Caco-2 (cell line): ENCODE measurements around the gene EHBP1. TPM values are rescaled to one million over a fixed set of nuclear protein-coding genes. Genes with fewer than 3 reads are reported as not detected.

Experiments used
- BruUV-seq: library from RNA; stranded (reverse); fragments of 400-500 nt; replicated peaks from 2 replicates; lab custom pipeline; 2021; lab: Mats Ljungman, UMichigan
- CTCF ChIA-PET: fragments of 300-600 bp; sonication (Branson Sonifier 250); formaldehyde crosslinking; loops from one replicate; lab custom pipeline; 2022; ENCODE audit warnings: antibody characterized with exemption; lab: Charles Lee
- POLR2A ChIA-PET: fragments of 300-600 bp; sonication (Branson Sonifier 250); formaldehyde crosslinking; loops from one replicate; lab custom pipeline; 2022; ENCODE audit warnings: antibody characterized with exemption; lab: Charles Lee
- DNase-seq, 2 experiments: peaks; one replicate each; pipeline versions ENCODE4 v3.0.0 to v3.0.0-alpha.2; 2020 to 2022
- H3K27me3 ChIP-seq: replicated peaks from 2 replicates; pipeline ENCODE4 v1.6.0; 2011; ENCODE audit warnings: low read length; ENCODE audit not compliant: control insufficient read depth, insufficient read depth
- H3K36me3 ChIP-seq: 2 replicates; pipeline ENCODE4 v1.5.1; 2011; ENCODE audit warnings: low read length; ENCODE audit not compliant: control insufficient read depth, insufficient read depth
- H3K4me1 ChIP-seq: fragments of 250-450 bp; sonication (Bioruptor Pico); 2 replicates; pipeline ENCODE4 v1.5.1; 2020; ENCODE audit warnings: mild to moderate bottlenecking
- H3K4me3 ChIP-seq: 2 replicates; pipeline ENCODE4 v1.5.1; 2011; ENCODE audit warnings: low read depth, mild to moderate bottlenecking, control low read depth, low read length
- H3K9me3 ChIP-seq: fragments of 250-450 bp; sonication (Bioruptor Pico); 2 replicates; pipeline ENCODE4 v1.5.1; 2020; ENCODE audit warnings: mild to moderate bottlenecking, moderate library complexity
- H3K27ac Mint-ChIP-seq: one replicate; pipeline ENCODE4 v1.8.0; 2022; ENCODE audit warnings: mixed read lengths; ENCODE audit not compliant: unreplicated experiment
- H3K27me3 Mint-ChIP-seq: one replicate; pipeline ENCODE4 v1.8.0; 2022; ENCODE audit warnings: mixed read lengths; ENCODE audit not compliant: insufficient read depth, unreplicated experiment
- H3K36me3 Mint-ChIP-seq: one replicate; pipeline ENCODE4 v1.8.0; 2022; ENCODE audit warnings: mild to moderate bottlenecking, mixed read lengths; ENCODE audit not compliant: insufficient read depth, unreplicated experiment
- H3K4me1 Mint-ChIP-seq: one replicate; pipeline ENCODE4 v1.8.0; 2022; ENCODE audit warnings: low read depth, mixed read lengths; ENCODE audit not compliant: unreplicated experiment
- H3K4me3 Mint-ChIP-seq: one replicate; pipeline ENCODE4 v1.8.0; 2022; ENCODE audit warnings: mild to moderate bottlenecking, moderate library complexity, mixed read lengths; ENCODE audit not compliant: unreplicated experiment
- H3K9me3 Mint-ChIP-seq: one replicate; pipeline ENCODE4 v1.8.0; 2022; ENCODE audit warnings: mixed read lengths; ENCODE audit not compliant: unreplicated experiment
- intact Hi-C: fragments of 100-400 bp; cut with micrococcal nuclease; formaldehyde crosslinking; loops from one replicate; pipeline ENCODE4 v1.10.0; 2022; ENCODE audit not compliant: unreplicated experiment
- total RNA-seq: library from RNA; stranded (reverse); gene quantifications from 2 replicates; pipeline ENCODE4 v1.2.3, GENCODE V29; 2022
- TF ChIP-seq, protein P1 (sequence below), 2 experiments: fragments of 200-600 bp in 1 of 2; IDR thresholded peaks; 1 replicate in 1 of 2; 2 replicates in 1 of 2; pipeline versions ENCODE4 v1.5.1 to v1.8.0; 2011 to 2022; ENCODE audit warnings: antibody characterized with exemption in 1 of 2, control low read depth in 1 of 2, inconsistent platforms in 1 of 2, low read depth in 1 of 2, low read length in 1 of 2, mild to moderate bottlenecking in 1 of 2, moderate library complexity in 1 of 2; ENCODE audit not compliant: insufficient read depth in 1 of 2, severe bottlenecking in 1 of 2, unreplicated experiment in 1 of 2

The EHBP1 gene
- total RNA-seq, 1 experiment from 2014 or later: 120 TPM

DNA sequence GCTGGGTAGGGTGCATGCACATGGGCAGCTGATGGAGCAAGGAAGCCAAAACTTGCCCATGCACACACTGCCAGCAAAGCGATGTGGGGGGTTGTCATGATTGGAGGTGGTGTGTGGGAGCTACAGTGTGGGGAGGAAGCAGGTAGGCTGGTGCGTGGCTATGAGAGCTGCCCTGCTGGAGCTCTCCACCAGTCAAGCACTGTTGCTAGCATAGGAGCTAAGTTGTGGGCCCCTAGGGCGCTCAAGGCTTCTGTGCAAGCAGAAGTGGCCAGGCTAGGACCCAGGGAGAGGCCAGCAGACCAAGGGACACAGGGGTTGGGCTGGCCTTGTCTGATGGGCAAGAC is 20.2 kb downstream of the EHBP1 start:
- Histone ChIP-seq H3K4me1 (peaks cover 15% of the 10 kb centered on the region), H3K36me3 (peaks cover 2% of the 10 kb centered on the region), H3K4me3 (no peak overlapping the region), H3K27me3 (no peaks in the 10 kb centered on the region), H3K9me3 (peaks cover 10% of the 10 kb centered on the region)
- DNase-seq: no peak
- no peak overlapping the region for H3K4me3 Mint-ChIP-seq
- intact Hi-C loops: no loop called here
- ChIA-PET CTCF (no interaction called here), POLR2A (no interaction called here)
- no TSS peak for BruUV-seq
- H3K9me3 Mint-ChIP-seq: peaks cover 7% of the 10 kb centered on the region
- H3K27ac Mint-ChIP-seq: no peak overlapping the region
- peaks cover 43% of the 10 kb centered on the region for H3K36me3 Mint-ChIP-seq
- H3K27me3 Mint-ChIP-seq: no peaks in the 10 kb centered on the region
- H3K4me1 Mint-ChIP-seq: peaks cover 26% of the 10 kb centered on the region
- TF ChIP-seq, protein P1, sequence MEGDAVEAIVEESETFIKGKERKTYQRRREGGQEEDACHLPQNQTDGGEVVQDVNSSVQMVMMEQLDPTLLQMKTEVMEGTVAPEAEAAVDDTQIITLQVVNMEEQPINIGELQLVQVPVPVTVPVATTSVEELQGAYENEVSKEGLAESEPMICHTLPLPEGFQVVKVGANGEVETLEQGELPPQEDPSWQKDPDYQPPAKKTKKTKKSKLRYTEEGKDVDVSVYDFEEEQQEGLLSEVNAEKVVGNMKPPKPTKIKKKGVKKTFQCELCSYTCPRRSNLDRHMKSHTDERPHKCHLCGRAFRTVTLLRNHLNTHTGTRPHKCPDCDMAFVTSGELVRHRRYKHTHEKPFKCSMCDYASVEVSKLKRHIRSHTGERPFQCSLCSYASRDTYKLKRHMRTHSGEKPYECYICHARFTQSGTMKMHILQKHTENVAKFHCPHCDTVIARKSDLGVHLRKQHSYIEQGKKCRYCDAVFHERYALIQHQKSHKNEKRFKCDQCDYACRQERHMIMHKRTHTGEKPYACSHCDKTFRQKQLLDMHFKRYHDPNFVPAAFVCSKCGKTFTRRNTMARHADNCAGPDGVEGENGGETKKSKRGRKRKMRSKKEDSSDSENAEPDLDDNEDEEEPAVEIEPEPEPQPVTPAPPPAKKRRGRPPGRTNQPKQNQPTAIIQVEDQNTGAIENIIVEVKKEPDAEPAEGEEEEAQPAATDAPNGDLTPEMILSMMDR (IDR thresholded peaks at IDR 0.05; ENCODE audit: insufficient read depth in 1 of 2, low read depth in 1 of 2, low read length in 1 of 2, severe bottlenecking in 1 of 2, unreplicated experiment in 1 of 2): no peak

- Mint-ChIP-seq H3K9me3 (peaks cover 24% of the 10 kb centered on the region), H3K27me3 (no peaks in the 10 kb centered on the region), H3K27ac (no peak overlapping the region), H3K4me1 (peaks cover 29% of the 10 kb centered on the region), H3K36me3 (peaks cover 39% of the 10 kb centered on the region), H3K4me3 (no peak overlapping the region)
- Histone ChIP-seq H3K36me3 (peaks cover 2% of the 10 kb centered on the region), H3K9me3 (peaks cover 16% of the 10 kb centered on the region), H3K27me3 (no peaks in the 10 kb centered on the region), H3K4me1 (peaks cover 15% of the 10 kb centered on the region; the same call in 1 of the 2 replicates), H3K4me3 (no peak overlapping the region)
- intact Hi-C loops: no loop called here
- ChIA-PET CTCF (no interaction called here), POLR2A (no interaction called here)
- no peak for DNase-seq
- BruUV-seq: no TSS peak
- TF ChIP-seq, protein P1 (IDR thresholded peaks at IDR 0.05; ENCODE audit: insufficient read depth in 1 of 2, low read depth in 1 of 2, low read length in 1 of 2, severe bottlenecking in 1 of 2, unreplicated experiment in 1 of 2): no peak
Observed at GRCh38 chr2:62727259-62727867, 21.9 kb downstream of the EHBP1 start.

DNA sequence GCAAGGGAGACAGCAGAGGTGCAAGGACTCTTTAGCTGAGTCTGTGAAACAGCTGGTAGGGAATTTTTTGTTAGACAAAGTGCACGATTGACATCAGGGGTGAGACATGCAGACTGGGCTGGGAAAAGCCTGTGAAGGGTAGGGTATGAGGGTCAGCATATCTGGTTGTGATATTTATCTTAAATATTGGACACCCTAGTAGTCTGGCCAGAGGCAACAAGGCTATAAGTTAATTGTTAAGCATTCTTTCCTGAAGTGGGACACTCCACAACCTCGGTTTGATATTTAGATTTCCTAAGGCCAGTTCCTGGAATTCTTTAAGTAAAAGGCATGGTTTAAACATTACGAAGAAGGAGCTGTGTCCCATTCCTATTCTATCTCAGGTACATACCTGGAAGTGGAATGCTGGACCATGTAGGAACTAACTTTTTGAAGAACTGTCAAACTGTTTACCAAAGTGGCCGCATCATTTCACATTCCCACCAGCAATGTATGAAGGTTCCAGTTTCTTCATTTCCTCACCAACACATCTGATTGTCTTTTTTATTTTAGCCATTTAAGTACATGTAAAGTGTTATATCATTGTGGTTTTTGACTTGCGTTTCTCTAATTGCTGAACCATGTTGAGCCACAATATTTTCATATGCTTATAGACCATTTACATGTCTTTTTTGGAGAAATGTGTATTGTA is 22.5 kb downstream of the EHBP1 start:
- Mint-ChIP-seq H3K27ac (no peak overlapping the region), H3K4me1 (peaks cover 35% of the 10 kb centered on the region), H3K4me3 (no peak overlapping the region), H3K9me3 (peaks cover 30% of the 10 kb centered on the region), H3K27me3 (no peaks in the 10 kb centered on the region), H3K36me3 (peaks cover 36% of the 10 kb centered on the region)
- H3K4me1 ChIP-seq: peaks cover 18% of the 10 kb centered on the region
- TF ChIP-seq, protein P1 (IDR thresholded peaks at IDR 0.05; ENCODE audit: insufficient read depth in 1 of 2, low read depth in 1 of 2, low read length in 1 of 2, severe bottlenecking in 1 of 2, unreplicated experiment in 1 of 2): no peak
- ChIA-PET POLR2A (no interaction called here), CTCF (interaction anchor here (0.6 kb wide), 1 partner anchor 188 kb away, joined by 3 read pairs; no protein-coding TSS in a partner anchor)
- peaks cover 16% of the 10 kb centered on the region for H3K9me3 ChIP-seq
- no peaks in the 10 kb centered on the region for H3K27me3 ChIP-seq
- intact Hi-C loops: no loop called here
- H3K36me3 ChIP-seq: no peaks in the 10 kb centered on the region; the same call in none of the 2 replicates
- no peak for DNase-seq
- no peak overlapping the region for H3K4me3 ChIP-seq
- no TSS peak for BruUV-seq
